NCI-H2029 treated with DMSO at 0.1 percent for 48 hours (cell line): ENCODE results near the gene MPO.

Experiments used
- DNase-seq: peaks from one replicate; lab custom pipeline; 2025; lab: John Stamatoyannopoulos, UW

The MPO gene

GRCh38 chr17:58279016-58279711 is 1.6 kb downstream of the MPO start:
- no peak for DNase-seq

GRCh38 chr17:58278661-58279015 is 2.1 kb downstream of the MPO start:
- DNase-seq: no peak

- DNase-seq: no peak
These were observed 2.7 kb downstream of the MPO start for GRCh38 chr17:58277802-58278595.

DNA sequence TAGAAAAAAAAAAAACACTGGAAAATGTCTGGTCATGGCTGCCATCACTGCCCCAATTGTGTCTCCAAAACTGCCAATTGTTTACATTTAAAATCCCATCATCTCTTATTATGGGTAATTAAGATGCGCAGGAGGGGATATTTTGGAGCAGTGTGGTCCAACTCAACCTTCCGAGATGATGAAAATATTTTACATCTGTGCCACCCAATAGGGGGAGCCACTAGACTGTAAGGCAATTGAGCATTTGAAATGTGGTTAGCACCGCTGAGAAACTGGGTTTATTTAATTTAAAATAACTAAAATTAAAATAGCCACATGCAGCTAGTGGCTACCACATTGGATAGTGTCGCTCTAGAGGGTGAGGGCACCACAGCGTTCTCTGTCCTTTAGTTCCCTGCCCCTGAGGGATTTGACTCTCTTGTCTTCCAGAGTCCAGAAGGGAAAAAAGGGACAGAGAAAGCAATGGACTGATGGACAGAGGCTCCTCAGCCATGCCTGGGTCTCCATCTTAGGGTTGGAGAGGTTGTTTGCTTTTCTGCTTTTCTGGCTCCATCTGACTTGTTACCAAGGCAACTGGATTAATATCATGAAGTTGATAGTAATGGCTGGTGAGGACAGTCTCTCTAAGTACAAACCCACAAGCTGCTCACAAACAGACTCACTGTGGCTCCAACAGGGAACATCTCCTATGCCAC is 3.5 kb downstream of the MPO start:
- no peak for DNase-seq

DNA sequence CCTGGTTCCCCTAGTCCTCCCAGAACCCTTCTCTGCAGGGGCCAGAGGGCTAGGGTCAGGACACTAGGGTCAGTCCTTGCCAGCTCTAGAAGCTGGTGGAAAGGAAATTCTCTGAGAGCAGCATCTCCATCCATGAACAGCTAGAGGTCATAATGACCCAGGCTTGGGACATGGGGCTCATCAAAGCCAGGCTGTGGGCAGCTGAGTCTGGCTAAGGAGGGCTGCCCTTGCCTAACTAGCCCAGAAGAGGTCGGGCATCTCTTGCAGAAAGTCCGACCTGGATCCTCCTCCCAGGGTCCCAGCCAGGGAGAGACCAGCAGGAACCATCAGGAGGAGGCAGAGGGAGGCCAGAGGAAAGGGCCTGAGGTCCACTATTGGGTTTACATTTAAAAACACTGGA is 4.3 kb downstream of the MPO start:
- no peak for DNase-seq

- DNase-seq: no peak
These were observed 5.3 kb downstream of the MPO start for GRCh38 chr17:58275417-58275816.

DNA sequence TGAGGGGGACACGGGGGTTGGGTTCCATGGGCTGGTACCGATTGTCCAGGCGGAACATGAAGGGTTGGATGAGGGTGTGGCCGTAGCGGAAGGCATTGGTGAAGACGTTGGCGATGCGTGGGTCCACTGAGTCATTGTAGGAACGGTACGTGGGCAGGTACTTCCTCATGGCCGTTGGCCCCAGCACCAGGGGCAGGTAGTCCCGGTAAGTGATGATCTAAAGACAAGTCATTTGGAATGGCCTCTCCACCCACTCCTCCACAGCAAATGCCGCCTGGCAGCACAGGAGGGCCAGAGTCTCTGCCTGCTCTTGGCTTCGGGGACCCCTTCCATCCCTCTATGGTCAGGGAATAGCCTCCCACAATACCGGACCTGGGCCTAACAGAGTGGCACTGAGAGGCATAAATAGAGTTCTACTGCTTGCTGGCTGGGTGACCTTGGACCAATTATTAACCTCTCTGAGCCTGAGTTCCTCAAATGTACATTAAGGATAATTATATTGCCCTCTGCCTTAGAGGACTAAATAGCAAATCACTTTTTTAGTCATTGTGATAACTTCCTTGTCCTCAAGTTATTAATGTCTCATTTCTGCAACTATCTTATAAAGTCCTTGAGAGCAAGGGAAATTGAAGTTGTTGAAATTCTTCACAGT is 7.2 kb downstream of the MPO start:
- DNase-seq: no peak

GRCh38 chr17:58272367-58273280 is 8.1 kb downstream of the MPO start:
- DNase-seq: no peak

DNA sequence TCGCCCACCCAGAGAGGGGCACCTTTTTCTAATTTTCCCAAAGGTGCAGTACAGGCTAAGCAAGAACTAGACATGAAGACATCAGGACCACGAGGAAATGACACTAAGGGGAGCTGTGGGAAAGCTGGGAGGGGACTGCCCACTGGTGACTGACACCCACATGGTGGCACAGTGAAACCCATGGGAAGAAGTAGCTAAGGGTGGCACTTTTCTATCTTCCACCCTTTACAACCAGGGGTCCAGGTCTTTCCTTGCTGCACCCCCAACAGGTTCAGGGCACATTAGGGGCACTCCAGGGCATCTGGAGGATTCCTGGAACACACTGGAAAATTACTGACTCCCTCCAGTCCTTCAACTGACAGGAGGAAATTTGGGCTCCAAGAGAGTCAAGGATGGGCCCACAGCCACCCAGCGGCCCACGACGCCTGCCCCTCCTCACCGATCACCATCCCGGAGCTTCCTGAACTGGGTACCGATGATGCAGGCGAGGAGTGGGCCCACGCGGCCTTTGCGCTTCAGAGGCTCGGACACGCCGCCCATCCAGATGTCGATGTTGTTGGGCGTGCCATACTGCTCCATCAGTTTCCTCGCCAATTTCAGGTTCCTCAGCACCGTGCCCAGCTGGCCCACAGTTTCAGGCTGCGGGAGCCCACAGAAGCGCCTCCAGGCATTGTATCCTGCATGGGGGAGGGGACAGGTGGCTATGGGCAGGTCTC is 9.4 kb downstream of the MPO start:
- no peak for DNase-seq

DNA sequence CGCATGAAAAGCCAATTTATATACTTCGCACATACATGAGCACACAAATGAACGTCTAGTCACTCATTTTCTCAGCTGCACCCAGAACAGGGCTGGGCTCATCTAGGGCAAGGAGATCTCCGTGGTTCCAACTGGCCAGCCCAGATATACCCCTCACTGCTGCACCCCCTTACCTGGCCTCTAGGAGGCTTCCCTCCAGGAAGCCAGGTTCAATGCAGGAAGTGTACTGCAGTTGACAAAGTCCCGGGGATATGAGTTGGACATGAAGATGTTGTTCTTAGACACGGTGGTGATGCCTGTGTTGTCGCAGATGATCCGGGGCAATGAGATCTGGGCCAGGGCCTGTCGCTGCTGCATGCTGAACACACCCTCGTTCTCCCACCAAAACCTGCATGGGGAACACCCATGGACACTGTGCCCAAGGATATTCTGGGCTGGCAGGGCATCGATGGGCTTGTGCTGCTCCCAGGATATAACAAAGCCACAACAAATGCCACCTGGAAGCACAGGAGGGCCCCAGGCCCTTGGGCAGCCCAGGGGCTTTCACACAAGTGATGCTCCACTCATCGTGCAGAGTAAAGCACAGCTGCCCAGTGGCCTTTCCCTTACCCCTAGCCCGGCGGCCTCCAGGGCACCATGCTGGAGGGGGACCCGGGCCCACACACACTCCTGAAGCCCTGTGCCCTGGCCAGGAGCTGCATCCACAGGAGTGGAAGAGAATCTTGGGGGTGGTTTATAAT is 10.1 kb downstream of the MPO start:
- DNase-seq: no peak

- no peak for DNase-seq
These were observed 11.0 kb downstream of the MPO start for GRCh38 chr17:58269557-58270291.

DNA sequence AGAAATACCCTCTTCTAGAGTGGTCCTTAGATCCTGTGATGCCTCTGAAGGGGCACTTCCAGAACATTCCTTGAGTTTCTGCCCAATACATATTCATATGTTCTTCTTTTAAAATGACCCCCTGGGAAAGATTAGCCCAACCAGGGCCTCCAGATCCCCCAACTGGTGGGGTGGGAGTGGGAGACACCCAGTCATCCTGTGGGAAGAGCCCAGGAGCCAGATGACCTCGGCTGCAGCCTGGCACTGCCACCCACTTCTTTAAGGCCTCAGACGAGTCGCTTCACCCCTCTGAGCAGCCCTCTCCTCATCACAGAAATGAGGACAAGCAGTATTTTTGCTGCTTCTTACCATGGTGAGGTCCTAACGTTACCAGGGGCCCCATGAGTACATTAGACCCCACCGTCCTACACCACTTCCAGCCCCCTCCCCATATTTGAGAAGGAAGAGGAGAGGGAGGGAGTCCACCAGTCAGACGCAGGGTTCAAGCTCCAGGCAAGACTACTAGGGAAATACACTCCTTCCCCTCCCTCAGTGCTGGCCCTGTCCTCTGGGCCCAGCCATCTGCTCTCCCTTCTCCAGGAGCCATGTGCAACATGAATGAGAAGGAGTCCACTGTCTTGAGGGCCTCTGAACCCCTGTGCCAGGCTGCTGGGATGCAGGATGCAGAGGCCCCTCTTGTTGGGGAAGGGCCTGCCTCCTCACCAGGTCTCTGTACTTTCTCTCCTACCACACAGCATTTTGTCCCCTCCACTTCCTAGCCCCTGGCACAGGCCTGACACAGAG is 11.8 kb downstream of the MPO start:
- DNase-seq: no peak

- DNase-seq: no peak
These were observed 12.4 kb downstream of the MPO start for GRCh38 chr17:58268326-58268725.

- no peak for DNase-seq
These were observed 13.1 kb downstream of the MPO start for GRCh38 chr17:58267347-58268324.

DNA sequence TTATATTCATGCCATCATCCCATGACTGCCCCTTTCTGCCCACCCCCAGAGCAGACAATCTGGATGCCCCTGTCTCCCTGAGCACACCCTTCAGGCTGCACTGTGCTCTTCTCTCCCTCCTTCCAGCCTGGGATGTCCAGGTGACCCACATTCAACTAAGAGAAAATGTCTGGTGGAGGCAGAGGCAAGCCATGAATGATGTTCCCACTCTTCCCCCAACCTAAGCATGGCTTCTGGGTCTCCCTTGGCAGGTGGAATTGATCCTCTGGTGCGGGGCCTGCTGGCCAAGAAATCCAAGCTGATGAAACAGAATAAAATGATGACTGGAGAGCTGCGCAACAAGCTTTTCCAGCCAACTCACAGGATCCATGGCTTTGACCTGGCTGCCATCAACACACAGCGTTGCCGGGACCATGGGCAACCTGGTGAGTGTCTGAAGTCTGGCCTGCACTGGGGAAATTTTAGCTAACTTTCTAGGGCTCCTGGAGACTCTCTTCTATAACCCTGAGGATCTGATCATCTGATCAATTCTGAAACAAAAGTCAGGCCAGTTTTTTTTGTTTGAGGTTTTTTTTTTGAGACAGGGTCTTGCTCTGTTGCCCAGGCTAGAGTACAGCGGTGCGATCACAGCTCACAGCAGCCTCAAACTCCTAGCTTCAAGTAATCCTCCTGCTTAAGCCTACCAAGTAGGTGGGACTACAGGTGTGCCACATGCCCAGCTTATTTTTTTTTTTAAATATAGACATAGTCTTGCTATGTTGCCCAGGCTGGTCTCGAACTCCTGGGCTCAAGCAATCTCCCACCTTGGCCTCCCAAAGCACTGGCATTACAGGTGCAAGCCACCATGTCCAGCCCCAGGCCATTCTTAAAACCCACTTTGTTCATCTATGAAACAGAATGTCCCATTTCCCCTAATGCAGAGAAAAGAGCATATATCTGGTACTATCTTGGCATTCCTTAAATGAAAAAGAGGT is 14.5 kb downstream of the MPO start:
- no peak for DNase-seq

- DNase-seq: no peak
These were observed 15.5 kb downstream of the MPO start for GRCh38 chr17:58265271-58265670.
